Rectal smooth muscle tissue (tissue), 1 donor: ENCODE results near the gene GPA33.

Source experiments
- H3K27ac ChIP-seq: one replicate; pipeline ENCODE4 v1.7.0; 2013; ENCODE audit warnings: low read depth, low read length, inconsistent platforms
- H3K27me3 ChIP-seq: one replicate; pipeline ENCODE4 v1.7.0; 2013; ENCODE audit warnings: low read length; ENCODE audit not compliant: control insufficient read depth, insufficient read depth
- H3K36me3 ChIP-seq: one replicate; pipeline ENCODE4 v1.7.0; 2013; ENCODE audit warnings: low read length; ENCODE audit not compliant: control insufficient read depth, insufficient read depth
- H3K4me1 ChIP-seq: one replicate; pipeline ENCODE4 v1.7.0; 2013; ENCODE audit warnings: low read length; ENCODE audit not compliant: control insufficient read depth, insufficient read depth
- H3K4me3 ChIP-seq: one replicate; pipeline ENCODE4 v1.7.0; 2013; ENCODE audit warnings: low read length
- H3K9ac ChIP-seq: one replicate; pipeline ENCODE4 v1.7.0; 2013; ENCODE audit warnings: low read length

Gene GPA33

DNA sequence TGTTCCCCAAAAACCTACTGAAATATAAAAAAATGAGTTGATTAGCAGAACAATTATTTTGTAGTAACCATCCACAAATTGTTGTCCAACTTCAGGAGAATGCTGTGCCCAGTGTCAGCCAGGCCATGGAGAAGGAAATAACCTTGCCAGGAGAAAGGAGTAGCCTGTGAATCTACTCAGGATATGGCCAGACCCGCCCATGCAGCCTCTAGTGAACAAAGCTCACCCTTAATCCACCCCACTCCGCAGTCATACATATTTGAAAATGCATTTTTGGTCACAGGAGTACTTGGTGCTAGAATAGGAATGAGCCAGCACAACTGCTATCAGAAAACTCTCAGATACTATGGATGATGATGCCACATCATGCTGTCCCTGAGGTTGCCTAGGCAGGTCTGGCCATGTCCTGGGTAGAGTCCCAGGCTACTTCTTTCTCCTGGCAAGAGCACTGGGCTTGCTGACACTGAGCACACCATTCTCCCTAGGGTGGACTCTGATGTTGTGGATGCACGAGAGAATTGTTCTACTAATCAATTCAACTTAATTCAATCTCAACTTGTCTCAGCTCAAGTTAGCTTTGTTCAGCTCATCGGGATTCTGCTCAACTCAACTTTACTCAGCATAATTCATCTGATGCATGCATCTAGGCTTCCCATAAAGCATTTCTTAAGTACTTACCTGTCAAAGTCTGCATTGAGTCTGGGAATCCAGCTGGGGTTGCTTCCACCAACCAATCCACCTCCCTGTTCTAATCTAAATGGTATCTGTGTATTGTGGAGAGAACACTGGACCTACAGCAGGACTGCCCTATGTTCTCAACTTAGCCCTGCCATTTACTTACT lies 21.9 kb upstream of the GPA33 start:
- H3K27me3 ChIP-seq = no peaks in the 10 kb centered on the region
- no peaks in the 10 kb centered on the region for H3K36me3 ChIP-seq
- no peak overlapping the region for H3K4me3 ChIP-seq
- no peak overlapping the region for H3K9ac ChIP-seq
- no peak overlapping the region for H3K27ac ChIP-seq
- H3K4me1 ChIP-seq = no peaks in the 10 kb centered on the region

DNA sequence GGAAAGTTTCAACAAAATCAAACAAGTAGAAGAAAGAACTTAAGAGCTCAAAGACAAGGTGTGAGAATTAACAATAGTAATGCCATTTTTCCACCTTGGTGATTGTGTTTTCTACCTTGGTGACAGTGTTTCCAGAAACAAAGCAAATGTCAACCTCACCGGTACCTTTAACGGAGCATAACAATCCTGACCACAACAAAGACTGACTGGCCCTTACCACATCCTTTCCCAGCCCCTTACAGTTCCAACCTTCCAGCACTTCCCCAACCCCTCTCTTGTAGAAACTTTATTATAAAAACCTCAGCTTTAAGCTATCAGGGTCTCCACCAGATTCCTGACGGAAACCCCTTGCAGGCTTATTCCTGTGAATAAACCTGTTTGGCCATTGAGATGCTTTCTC lies 20.4 kb upstream of the GPA33 start:
- H3K4me1 ChIP-seq = no peaks in the 10 kb centered on the region

DNA sequence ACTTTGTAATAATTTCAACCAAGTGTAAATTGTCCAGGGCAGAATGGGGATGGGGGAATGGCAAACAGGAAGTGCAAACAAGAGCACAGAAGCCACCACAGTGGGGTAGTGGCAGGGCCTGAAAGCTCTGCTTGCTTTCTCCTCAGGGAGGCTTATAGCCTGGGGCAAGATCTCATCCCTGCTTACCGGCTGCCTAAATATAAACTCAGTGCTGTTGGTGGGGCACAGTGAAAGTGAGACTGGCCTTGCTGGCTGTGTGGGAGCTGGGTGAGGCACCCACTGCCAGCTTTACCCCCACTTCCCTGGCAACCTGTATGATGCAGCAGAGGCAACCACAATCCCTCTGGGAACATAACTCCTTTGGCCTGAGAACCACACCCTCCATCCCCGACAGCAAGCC lies 18.9 kb upstream of the GPA33 start:
- no peak overlapping the region for H3K4me3 ChIP-seq
- H3K4me1 ChIP-seq = no peaks in the 10 kb centered on the region
- no peaks in the 10 kb centered on the region for H3K36me3 ChIP-seq
- no peak overlapping the region for H3K27ac ChIP-seq
- H3K27me3 ChIP-seq = no peaks in the 10 kb centered on the region
- H3K9ac ChIP-seq = no peak overlapping the region

More for the DNA sequence above, 20.4 kb upstream of the GPA33 start:
- H3K4me3 ChIP-seq = no peak overlapping the region
- no peaks in the 10 kb centered on the region for H3K27me3 ChIP-seq
- H3K36me3 ChIP-seq = no peaks in the 10 kb centered on the region
- H3K9ac ChIP-seq = no peak overlapping the region
- H3K27ac ChIP-seq = no peak overlapping the region

DNA sequence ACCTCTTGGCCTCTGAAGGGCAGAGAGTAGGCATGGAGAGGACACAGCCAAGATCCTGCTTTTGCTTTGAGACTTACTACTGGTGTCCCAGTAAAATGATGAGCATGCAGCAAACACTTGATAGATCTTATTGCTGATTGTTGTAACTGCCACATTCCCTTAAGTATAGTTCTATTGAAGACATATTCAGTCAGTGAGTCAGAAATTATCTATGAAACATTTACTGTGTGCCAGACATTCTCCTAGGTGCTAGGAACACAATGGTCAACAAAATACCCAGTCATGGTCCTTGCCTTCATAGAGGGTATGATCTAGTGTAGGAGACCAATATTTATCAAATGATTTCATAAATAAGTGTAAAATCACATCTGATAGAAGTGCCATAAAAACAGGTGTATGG lies 17.3 kb upstream of the GPA33 start:
- Histone ChIP-seq H3K4me1 (no peaks in the 10 kb centered on the region), H3K9ac (no peak overlapping the region), H3K27ac (no peak overlapping the region), H3K36me3 (no peaks in the 10 kb centered on the region), H3K4me3 (no peak overlapping the region), H3K27me3 (no peaks in the 10 kb centered on the region)

DNA sequence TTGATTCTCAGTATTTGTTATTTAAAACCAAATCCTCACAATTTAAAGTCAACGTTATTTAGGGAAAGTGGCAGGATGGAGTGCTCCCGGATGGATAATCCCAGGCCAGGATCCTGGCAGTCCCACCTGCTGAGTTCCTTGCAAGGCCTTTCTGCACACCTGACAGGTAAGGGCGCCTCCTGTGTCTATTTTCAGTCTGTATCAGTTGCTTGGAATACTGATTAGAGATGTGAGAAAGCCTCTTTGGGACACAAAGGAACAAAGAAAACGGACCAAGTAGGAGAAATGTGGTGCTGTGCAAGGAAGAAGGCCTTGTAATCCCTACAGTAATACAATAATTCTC lies 15.9 kb upstream of the GPA33 start:
- Histone ChIP-seq H3K4me3 (no peak overlapping the region), H3K36me3 (no peaks in the 10 kb centered on the region), H3K27ac (no peak overlapping the region), H3K9ac (no peak overlapping the region), H3K4me1 (no peaks in the 10 kb centered on the region), H3K27me3 (no peaks in the 10 kb centered on the region)

DNA sequence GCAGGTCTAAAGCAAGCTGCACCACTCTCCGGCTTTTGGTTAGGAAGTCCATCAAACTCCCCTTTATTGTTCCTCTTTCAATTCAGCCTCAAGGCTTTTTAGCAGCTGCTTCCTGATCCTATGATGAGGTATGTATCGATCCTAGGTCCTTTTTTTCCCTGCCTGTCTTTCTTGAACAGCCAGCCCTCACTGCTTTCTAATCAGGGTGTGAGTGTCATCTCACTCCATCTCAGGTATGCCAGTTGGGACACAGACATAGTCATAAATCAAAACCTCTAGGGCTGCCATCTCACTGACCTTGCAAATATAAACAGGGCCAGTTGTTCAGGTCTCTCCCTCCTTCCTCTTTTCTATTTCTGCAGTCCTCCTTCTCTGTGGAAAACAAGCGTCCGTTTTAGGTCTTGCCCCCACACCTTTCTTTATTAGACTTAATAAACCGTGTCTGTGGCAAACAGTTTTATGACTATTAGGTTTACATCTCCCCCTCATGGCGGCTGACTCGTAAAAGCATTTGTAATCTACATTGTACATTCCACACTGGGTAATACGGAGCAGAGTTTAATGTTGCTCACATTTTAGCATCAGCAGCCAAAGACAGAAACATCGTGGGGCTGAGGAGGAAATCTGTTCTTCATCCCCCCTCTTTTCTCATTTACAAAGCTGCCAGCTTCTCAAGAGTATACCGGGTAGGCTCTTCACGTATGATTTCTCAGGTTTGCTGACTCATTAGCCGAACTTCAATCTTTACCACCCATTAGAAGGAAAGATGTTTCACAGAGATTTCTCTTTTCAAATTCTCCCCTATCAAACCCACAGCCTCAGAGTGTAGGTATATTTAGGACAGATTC lies 15.3 kb upstream of the GPA33 start:
- Histone ChIP-seq H3K27me3 (no peaks in the 10 kb centered on the region), H3K4me1 (no peaks in the 10 kb centered on the region), H3K36me3 (no peaks in the 10 kb centered on the region), H3K9ac (no peak overlapping the region), H3K4me3 (no peak overlapping the region), H3K27ac (no peak overlapping the region)

DNA sequence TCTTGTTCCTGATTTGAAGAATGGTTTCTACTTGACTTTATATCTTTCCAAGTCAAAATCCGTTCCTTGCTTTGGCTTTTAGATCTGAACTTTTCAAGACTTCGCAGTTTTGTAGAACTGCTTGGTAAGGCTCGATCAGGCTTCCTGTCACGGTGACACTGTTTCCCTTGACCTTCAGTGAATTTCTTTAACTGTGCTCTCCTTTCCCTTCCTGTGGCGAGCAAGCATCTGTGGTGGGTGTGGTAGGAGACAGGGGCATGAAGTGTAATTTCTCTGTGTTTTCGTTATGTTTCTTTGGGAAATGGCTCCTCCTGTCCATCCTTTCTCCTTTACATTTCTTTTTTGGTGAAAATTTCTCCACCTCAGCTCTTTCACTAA lies 14.1 kb upstream of the GPA33 start:
- H3K27ac ChIP-seq = no peak overlapping the region

DNA sequence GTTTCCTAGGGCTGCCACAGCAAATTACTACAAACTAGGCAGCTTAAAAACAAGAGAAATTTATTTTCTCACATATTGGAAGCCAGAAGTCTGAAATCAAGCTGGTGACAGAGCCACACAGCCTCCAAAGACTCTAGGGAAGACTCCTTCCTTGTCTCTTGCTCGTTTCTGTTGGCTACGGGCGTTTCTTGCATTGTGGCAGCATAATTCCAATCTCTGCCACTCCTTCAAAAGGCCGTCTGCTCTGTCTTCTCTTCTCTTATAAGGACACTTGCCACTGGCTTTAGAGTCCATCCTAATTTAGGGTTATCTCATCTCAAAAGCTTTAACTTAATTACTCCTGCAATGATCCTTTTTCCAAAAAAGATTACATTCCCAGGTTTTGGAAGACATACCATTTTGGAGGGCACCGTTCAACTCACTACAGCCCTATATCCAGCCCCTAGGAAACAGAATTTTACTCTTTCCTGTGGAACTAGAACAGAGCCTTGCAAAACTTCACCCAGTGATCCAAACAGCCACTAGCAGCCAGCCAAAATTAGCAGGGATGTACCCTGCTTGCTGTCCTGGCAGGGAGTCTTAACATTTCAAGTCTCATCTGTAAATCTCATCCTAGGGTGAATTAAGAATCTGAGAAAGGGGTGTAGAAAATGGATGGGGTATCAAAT lies 12.9 kb upstream of the GPA33 start:
- Histone ChIP-seq H3K4me1 (no peaks in the 10 kb centered on the region), H3K27me3 (no peaks in the 10 kb centered on the region), H3K4me3 (no peak overlapping the region), H3K9ac (no peak overlapping the region), H3K27ac (no peak overlapping the region), H3K36me3 (no peaks in the 10 kb centered on the region)

More for the DNA sequence above, 14.1 kb upstream of the GPA33 start:
- H3K4me1 ChIP-seq = no peaks in the 10 kb centered on the region
- H3K4me3 ChIP-seq = no peak overlapping the region
- H3K36me3 ChIP-seq = no peaks in the 10 kb centered on the region
- no peak overlapping the region for H3K9ac ChIP-seq
- no peaks in the 10 kb centered on the region for H3K27me3 ChIP-seq

DNA sequence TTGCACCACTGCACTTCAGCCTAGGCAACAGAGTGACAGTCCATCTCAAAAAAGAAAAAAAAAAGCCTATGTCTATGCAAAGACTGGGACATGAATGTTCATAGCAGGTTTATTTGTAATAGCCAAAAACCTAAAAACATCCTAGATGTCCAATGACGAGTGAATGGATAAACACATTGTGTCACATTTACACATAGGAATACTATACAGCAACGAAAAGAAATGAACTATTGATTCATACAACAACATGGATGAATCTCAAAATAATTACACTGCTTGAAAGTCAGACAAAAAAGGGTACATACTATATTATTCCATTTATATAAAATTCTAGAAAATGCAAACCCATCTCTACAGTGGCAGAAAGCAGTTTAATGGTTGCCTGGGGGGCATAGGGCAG lies 11.6 kb upstream of the GPA33 start:
- Histone ChIP-seq H3K36me3 (no peaks in the 10 kb centered on the region), H3K4me1 (no peaks in the 10 kb centered on the region), H3K27me3 (no peaks in the 10 kb centered on the region), H3K9ac (no peak overlapping the region), H3K4me3 (no peak overlapping the region), H3K27ac (no peak overlapping the region)

DNA sequence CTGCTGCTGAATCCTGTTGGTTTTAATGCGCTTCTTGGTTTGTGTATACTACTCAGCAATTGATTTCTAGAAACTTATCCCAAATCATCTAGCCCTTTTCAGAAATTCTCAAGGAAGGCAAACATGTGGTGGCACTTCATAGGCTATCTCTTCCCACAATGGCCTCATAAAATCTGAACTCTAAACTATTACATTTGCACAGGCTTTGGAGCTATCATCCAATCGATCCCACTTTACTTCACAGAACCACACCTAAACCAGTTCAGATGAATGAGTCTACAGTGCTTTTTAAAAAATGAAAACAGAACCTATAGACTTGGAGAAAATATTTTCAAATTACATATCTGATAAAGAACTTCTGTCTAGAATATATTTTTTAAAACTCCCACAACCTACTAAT lies 10.6 kb upstream of the GPA33 start:
- Histone ChIP-seq H3K27me3 (no peaks in the 10 kb centered on the region), H3K9ac (no peak overlapping the region), H3K4me3 (no peak overlapping the region), H3K27ac (no peak overlapping the region), H3K4me1 (no peaks in the 10 kb centered on the region), H3K36me3 (no peaks in the 10 kb centered on the region)

DNA sequence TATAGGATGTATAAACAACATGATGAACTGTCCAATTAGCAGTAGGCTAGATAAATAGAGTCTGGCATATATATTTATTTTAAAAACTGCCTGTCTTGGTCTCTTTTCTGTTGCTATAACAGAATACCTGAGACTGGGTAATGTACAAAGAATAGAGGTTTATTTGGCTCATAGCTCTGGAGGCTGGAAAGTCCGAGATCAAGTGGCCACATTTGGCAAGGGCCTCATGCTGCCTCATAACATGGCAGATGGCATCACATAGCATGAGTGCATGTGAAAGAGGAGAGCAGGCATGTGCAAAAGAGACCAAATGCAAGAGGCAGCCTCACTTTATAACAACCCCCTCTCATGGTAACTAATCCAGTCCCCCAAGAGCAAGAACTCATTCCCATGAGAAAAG lies 9.7 kb upstream of the GPA33 start:
- H3K27me3 ChIP-seq = no peaks in the 10 kb centered on the region
- no peak overlapping the region for H3K9ac ChIP-seq
- H3K4me1 ChIP-seq = no peaks in the 10 kb centered on the region
- no peaks in the 10 kb centered on the region for H3K36me3 ChIP-seq
- H3K27ac ChIP-seq = no peak overlapping the region
- no peak overlapping the region for H3K4me3 ChIP-seq

DNA sequence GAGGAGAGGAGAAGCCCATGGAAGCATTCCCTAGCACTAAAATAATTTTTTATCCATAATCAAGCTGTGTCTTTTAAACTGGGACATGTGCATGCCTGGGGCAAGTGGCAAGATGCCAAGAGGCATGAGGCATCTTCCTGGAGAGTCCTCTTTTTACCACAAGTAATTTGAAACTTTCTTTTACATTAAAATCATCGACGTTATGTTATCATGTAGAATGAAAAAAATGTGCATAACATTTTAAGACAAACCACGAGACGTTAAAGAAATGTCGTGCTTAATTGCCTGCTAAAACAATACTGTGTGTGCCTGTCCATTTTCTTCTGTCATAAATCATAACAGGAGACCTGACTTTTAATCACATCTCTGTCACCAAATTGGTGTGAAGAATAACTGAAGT lies 5.2 kb upstream of the GPA33 start:
- H3K9ac ChIP-seq = no peak overlapping the region
- no peaks in the 10 kb centered on the region for H3K27me3 ChIP-seq
- no peak overlapping the region for H3K27ac ChIP-seq
- no peak overlapping the region for H3K4me3 ChIP-seq
- no peaks in the 10 kb centered on the region for H3K4me1 ChIP-seq
- H3K36me3 ChIP-seq = no peaks in the 10 kb centered on the region
